ENCODE measurements around the gene GNG7. TPM values are rescaled to one million over a fixed set of nuclear protein-coding genes. Genes with fewer than 3 reads are reported as not detected.
"Not testable (repeated sequence)": the region's sequence is repeated elsewhere in the genome, so short reads cannot be mapped to it uniquely, and the experiment has no call there.

Gene GNG7
- polyA plus RNA-seq, 4 donors = 5.3 to 7.1 (median 5.5) TPM

- no peak for DNase-seq (ENCODE audit: low read depth in 4 of 4, low spot score in 3 of 4)
Measured at GRCh38 chr19:2648528-2648937, 54.0 kb downstream of the GNG7 start.

GRCh38 chr19:2648099-2648498 lies 54.4 kb downstream of the GNG7 start:
- no peak for DNase-seq (ENCODE audit: low read depth in 4 of 4, low spot score in 3 of 4)

- no peak for DNase-seq (ENCODE audit: low read depth in 4 of 4, low spot score in 3 of 4)
Measured at GRCh38 chr19:2646866-2647535, 55.5 kb downstream of the GNG7 start.

GRCh38 chr19:2645826-2646225 lies 56.7 kb downstream of the GNG7 start:
- no peak for DNase-seq (ENCODE audit: low read depth in 4 of 4, low spot score in 3 of 4)

GRCh38 chr19:2643123-2643737 lies 59.3 kb downstream of the GNG7 start:
- not testable (repeated sequence) for DNase-seq (ENCODE audit: low read depth in 4 of 4, low spot score in 3 of 4)

- no peak for DNase-seq (ENCODE audit: low read depth in 4 of 4, low spot score in 3 of 4)
Measured at GRCh38 chr19:2641332-2641698, 61.2 kb downstream of the GNG7 start.

GRCh38 chr19:2640563-2641331 lies 61.7 kb downstream of the GNG7 start:
- DNase-seq (ENCODE audit: low read depth in 4 of 4, low spot score in 3 of 4) = no peak

GRCh38 chr19:2639999-2640398 lies 62.5 kb downstream of the GNG7 start:
- DNase-seq (ENCODE audit: low read depth in 4 of 4, low spot score in 3 of 4) = no peak

- DNase-seq (ENCODE audit: low read depth in 4 of 4, low spot score in 3 of 4) = no peak
Measured at GRCh38 chr19:2638417-2638940, 64.0 kb downstream of the GNG7 start.

GRCh38 chr19:2636897-2637683 lies 65.4 kb downstream of the GNG7 start:
- DNase-seq (ENCODE audit: low read depth in 4 of 4, low spot score in 3 of 4) = no peak

GRCh38 chr19:2636141-2636896 lies 66.2 kb downstream of the GNG7 start:
- DNase-seq (ENCODE audit: low read depth in 4 of 4, low spot score in 3 of 4) = no peak

- DNase-seq (ENCODE audit: low read depth in 4 of 4, low spot score in 3 of 4) = no peak
Measured at GRCh38 chr19:2634960-2635359, 67.5 kb downstream of the GNG7 start.

GRCh38 chr19:2634228-2634951 lies 68.1 kb downstream of the GNG7 start:
- no peak for DNase-seq (ENCODE audit: low read depth in 4 of 4, low spot score in 3 of 4)

- DNase-seq (ENCODE audit: low read depth in 4 of 4, low spot score in 3 of 4) = no peak
Measured at GRCh38 chr19:2633693-2634075, 68.8 kb downstream of the GNG7 start.

- no peak for DNase-seq (ENCODE audit: low read depth in 4 of 4, low spot score in 3 of 4)
Measured at GRCh38 chr19:2631213-2631821, 71.2 kb downstream of the GNG7 start.

- no peak for DNase-seq (ENCODE audit: low read depth in 4 of 4, low spot score in 3 of 4)
Measured at GRCh38 chr19:2630352-2631001, 72.0 kb downstream of the GNG7 start.

- DNase-seq (ENCODE audit: low read depth in 4 of 4, low spot score in 3 of 4) = no peak
Measured at GRCh38 chr19:2629491-2630351, 72.8 kb downstream of the GNG7 start.

GRCh38 chr19:2628597-2628996 lies 73.9 kb downstream of the GNG7 start:
- DNase-seq (ENCODE audit: low read depth in 4 of 4, low spot score in 3 of 4) = no peak
